ENCODE measurements around the gene SLC6A6. TPM values are rescaled to one million over a fixed set of nuclear protein-coding genes. Genes with fewer than 3 reads are reported as not detected.

SLC6A6 gene
- total and polyA plus RNA-seq, 2 donors (not counting 1 experiment from before 2014, with no cell fraction given) = 8.9 to 24.0 TPM

- peaks cover 21% of the 10 kb centered on the region for H3K4me1 ChIP-seq (ENCODE audit: control insufficient read depth, extremely low read depth, insufficient read depth, low read length)
- TF ChIP-seq EZH2 (IDR thresholded peaks at IDR 0.05; ENCODE audit: low read length, missing control alignments) (no peak), CTCF (conservative IDR thresholded peaks at IDR 0.05 in 1 of 2, IDR thresholded peaks at IDR 0.05 in 1 of 2; ENCODE audit: low read depth in 1 of 2, low read length in 2 of 2) (no peak)
- no peak for DNase-seq (ENCODE audit: low read depth in 2 of 2)
Measured at GRCh38 chr3:14456794-14457193, 54.4 kb downstream of the SLC6A6 start.

GRCh38 chr3:14457481-14457880 lies 55.1 kb downstream of the SLC6A6 start:
- DNase-seq (ENCODE audit: low read depth in 2 of 2) = no peak
- Histone ChIP-seq H3K27me3 (ENCODE audit: control insufficient read depth, insufficient read depth, low read length) (no peaks in the 10 kb centered on the region), H2AFZ (ENCODE audit: low read length) (no peak overlapping the region), H3K79me2 (ENCODE audit: control insufficient read depth, insufficient read depth, low read length) (no peaks in the 10 kb centered on the region), H3K36me3 (ENCODE audit: control insufficient read depth, insufficient read depth, low read length) (no peaks in the 10 kb centered on the region), H3K4me2 (ENCODE audit: extremely low read depth, insufficient read depth, low read length) (no peak overlapping the region), H3K27ac (ENCODE audit: insufficient read depth, low read length) (no peak overlapping the region), H4K20me1 (ENCODE audit: control insufficient read depth, extremely low read depth, insufficient read depth, low read length) (no peaks in the 10 kb centered on the region), H3K4me1 (ENCODE audit: control insufficient read depth, extremely low read depth, insufficient read depth, low read length) (peaks cover 14% of the 10 kb centered on the region), H3K4me3 (replicated peaks in 1 of 4; ENCODE audit: control extremely low read depth in 1 of 4, insufficient read depth in 1 of 4, low read depth in 3 of 4, low read length in 4 of 4) (no peak overlapping the region), H3K9me3 (ENCODE audit: control insufficient read depth, insufficient read depth, low read depth, low read length) (no peaks in the 10 kb centered on the region), H3K9ac (ENCODE audit: insufficient read depth, low read length) (no peak overlapping the region)
- TF ChIP-seq EZH2 (IDR thresholded peaks at IDR 0.05; ENCODE audit: low read length, missing control alignments) (no peak), CTCF (conservative IDR thresholded peaks at IDR 0.05 in 1 of 2, IDR thresholded peaks at IDR 0.05 in 1 of 2; ENCODE audit: low read depth in 1 of 2, low read length in 2 of 2) (no peak)

More at GRCh38 chr3:14456794-14457193, 54.4 kb downstream of the SLC6A6 start:
- Histone ChIP-seq H3K79me2 (ENCODE audit: control insufficient read depth, insufficient read depth, low read length) (no peaks in the 10 kb centered on the region), H3K4me3 (replicated peaks in 1 of 4; ENCODE audit: control extremely low read depth in 1 of 4, insufficient read depth in 1 of 4, low read depth in 3 of 4, low read length in 4 of 4) (no peak overlapping the region), H3K27ac (ENCODE audit: insufficient read depth, low read length) (no peak overlapping the region), H4K20me1 (ENCODE audit: control insufficient read depth, extremely low read depth, insufficient read depth, low read length) (no peaks in the 10 kb centered on the region), H3K9me3 (ENCODE audit: control insufficient read depth, insufficient read depth, low read depth, low read length) (no peaks in the 10 kb centered on the region), H3K4me2 (ENCODE audit: extremely low read depth, insufficient read depth, low read length) (no peak overlapping the region), H2AFZ (ENCODE audit: low read length) (no peak overlapping the region), H3K36me3 (ENCODE audit: control insufficient read depth, insufficient read depth, low read length) (no peaks in the 10 kb centered on the region), H3K9ac (ENCODE audit: insufficient read depth, low read length) (no peak overlapping the region), H3K27me3 (ENCODE audit: control insufficient read depth, insufficient read depth, low read length) (no peaks in the 10 kb centered on the region)

GRCh38 chr3:14457999-14458398 lies 55.6 kb downstream of the SLC6A6 start:
- TF ChIP-seq EZH2 (IDR thresholded peaks at IDR 0.05; ENCODE audit: low read length, missing control alignments) (no peak), CTCF (conservative IDR thresholded peaks at IDR 0.05 in 1 of 2, IDR thresholded peaks at IDR 0.05 in 1 of 2; ENCODE audit: low read depth in 1 of 2, low read length in 2 of 2) (no peak)
- Histone ChIP-seq H3K4me2 (ENCODE audit: extremely low read depth, insufficient read depth, low read length) (no peak overlapping the region), H3K79me2 (ENCODE audit: control insufficient read depth, insufficient read depth, low read length) (no peaks in the 10 kb centered on the region), H3K27ac (ENCODE audit: insufficient read depth, low read length) (no peak overlapping the region), H3K4me1 (ENCODE audit: control insufficient read depth, extremely low read depth, insufficient read depth, low read length) (peaks cover 11% of the 10 kb centered on the region), H3K36me3 (ENCODE audit: control insufficient read depth, insufficient read depth, low read length) (no peaks in the 10 kb centered on the region), H3K9ac (ENCODE audit: insufficient read depth, low read length) (no peak overlapping the region), H4K20me1 (ENCODE audit: control insufficient read depth, extremely low read depth, insufficient read depth, low read length) (no peaks in the 10 kb centered on the region), H2AFZ (ENCODE audit: low read length) (no peak overlapping the region), H3K27me3 (ENCODE audit: control insufficient read depth, insufficient read depth, low read length) (no peaks in the 10 kb centered on the region), H3K4me3 (replicated peaks in 1 of 4; ENCODE audit: control extremely low read depth in 1 of 4, insufficient read depth in 1 of 4, low read depth in 3 of 4, low read length in 4 of 4) (no peak overlapping the region), H3K9me3 (ENCODE audit: control insufficient read depth, insufficient read depth, low read depth, low read length) (no peaks in the 10 kb centered on the region)
- no peak for DNase-seq (ENCODE audit: low read depth in 2 of 2)
